Measurements from ENCODE around the gene IQCM.
A peak's percentile ranks its signal among the peaks of the same experiment; 100 is the strongest.

The IQCM gene

GRCh38 chr4:149815743-149816142 lies at the start of gene IQCM:
Gene IQCM (minus strand): TSS chr4:149815843. CDS start chr4:149742691, 73,152 bp downstream.
- DNase-seq (ENCODE audit: low read depth, low spot score) = no peak

DNA sequence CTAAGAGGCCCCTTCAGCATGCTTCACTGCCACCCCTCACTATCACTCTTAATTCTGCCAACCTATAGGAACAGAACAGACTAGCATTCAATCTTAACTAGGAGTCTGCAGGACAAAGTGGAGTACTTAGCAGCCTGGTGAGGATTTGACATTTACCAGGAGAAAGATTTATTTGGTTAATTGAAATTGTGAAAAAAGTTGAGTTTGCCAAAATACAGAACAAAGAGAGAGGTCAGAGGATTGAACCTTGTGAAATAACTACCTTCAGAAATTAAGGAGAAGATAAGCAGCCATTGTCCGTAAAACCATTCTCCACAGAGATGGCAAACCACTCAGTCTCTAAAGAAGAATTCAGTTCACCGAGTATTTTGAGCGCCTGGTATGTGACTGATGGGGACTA lies 41.8 kb upstream of the IQCM start:
- DNase-seq (ENCODE audit: low read depth, low spot score) = no peak

DNA sequence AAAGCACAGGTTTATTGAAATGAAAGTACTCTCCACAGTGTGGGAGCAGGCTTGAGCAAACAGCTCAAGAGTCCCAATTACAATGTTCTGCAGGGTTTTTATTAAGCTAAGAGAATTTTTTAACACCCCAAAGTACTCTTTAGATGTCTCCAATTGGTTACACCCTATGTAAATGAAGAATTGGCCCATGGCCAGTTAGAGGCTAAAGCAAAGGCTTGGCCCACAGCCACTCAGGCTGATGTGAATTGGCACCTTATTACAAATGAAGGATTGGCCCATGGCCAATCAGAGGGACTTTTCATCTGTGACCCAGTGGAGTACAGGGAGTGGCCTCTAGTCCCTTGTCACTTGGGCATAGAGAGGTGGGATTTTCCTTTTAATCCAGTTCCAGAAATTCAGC lies 30.1 kb upstream of the IQCM start:
- no peak for DNase-seq (ENCODE audit: low read depth, low spot score)

GRCh38 chr4:149841686-149842085 lies 26.0 kb upstream of the IQCM start:
- DNase-seq (ENCODE audit: low read depth, low spot score) = peak; percentile 15

- DNase-seq (ENCODE audit: low read depth, low spot score) = no peak
Measured at GRCh38 chr4:149838036-149838435, 22.4 kb upstream of the IQCM start.

- DNase-seq (ENCODE audit: low read depth, low spot score) = no peak
Measured at GRCh38 chr4:149836546-149836945, 20.9 kb upstream of the IQCM start.

- no peak for DNase-seq (ENCODE audit: low read depth, low spot score)
Measured at GRCh38 chr4:149835280-149835679, 19.6 kb upstream of the IQCM start.

- no peak for DNase-seq (ENCODE audit: low read depth, low spot score)
Measured at GRCh38 chr4:149831656-149832208, 16.1 kb upstream of the IQCM start.

- no peak for DNase-seq (ENCODE audit: low read depth, low spot score)
Measured at GRCh38 chr4:149830823-149831222, 15.2 kb upstream of the IQCM start.

- DNase-seq (ENCODE audit: low read depth, low spot score) = no peak
Measured at GRCh38 chr4:149825336-149825735, 9.7 kb upstream of the IQCM start.

DNA sequence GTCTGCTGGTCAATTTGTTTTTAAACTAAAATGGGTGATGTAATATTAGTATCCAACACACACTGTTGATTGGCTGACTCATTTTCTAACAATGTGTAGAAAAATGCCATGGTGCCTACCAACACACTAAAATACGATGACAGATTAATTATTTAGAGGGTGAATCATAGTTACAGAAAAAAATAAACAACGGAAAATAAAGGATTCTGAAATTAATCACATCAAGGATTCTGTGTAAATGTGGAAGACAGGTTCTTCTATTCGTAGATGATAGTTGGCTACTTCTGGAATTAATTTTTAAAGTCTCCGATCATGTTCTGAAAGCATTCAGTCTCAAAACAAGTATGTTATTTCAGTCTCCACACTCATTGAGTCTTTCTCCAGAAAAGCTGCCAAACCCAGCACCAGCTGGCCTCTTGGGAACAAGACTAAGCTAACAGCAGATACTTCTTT lies 8.2 kb upstream of the IQCM start:
- DNase-seq (ENCODE audit: low read depth, low spot score) = no peak

GRCh38 chr4:149801416-149801815 lies 14.2 kb downstream of the IQCM start:
- DNase-seq (ENCODE audit: low read depth, low spot score) = no peak

DNA sequence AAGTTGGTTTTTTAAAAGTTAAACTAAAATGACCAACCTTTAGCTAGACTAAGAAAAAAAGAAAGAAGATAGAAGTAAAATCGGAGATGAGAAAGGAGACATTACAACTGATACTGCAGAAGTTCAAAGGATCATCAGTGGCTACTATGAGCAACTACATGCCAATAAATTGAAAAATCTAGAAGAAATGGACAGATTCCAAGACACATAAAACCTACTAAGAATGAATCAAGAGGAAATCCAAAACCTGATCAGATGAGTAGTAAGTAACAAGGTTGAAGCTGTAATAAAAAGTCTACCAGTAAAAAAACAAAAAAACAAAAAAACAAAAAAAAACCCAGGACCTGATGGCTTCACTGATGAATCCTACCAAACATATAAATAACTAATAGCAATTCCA lies 16.1 kb downstream of the IQCM start:
- no peak for DNase-seq (ENCODE audit: low read depth, low spot score)

GRCh38 chr4:149796381-149796780 lies 19.3 kb downstream of the IQCM start:
- no peak for DNase-seq (ENCODE audit: low read depth, low spot score)

DNA sequence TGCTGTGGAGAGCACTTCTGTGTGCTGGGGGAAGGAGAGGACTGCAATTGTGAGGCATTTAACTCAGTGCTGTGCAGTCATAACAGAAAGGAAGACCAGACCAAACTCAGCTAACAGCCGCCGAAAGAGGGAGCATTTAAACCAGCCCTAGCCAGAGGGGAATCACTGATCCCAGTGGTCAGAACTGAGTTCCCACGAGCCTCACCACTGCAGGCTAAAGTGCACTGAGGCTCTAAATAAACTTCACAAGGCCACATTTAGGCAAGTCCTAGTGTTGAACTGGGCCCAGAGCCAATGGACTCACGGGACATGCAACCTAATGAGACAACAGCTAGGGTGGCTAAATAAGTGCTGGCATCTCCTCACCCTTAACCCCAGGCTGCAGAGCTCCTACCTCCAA lies 20.4 kb downstream of the IQCM start:
- DNase-seq (ENCODE audit: low read depth, low spot score) = no peak

DNA sequence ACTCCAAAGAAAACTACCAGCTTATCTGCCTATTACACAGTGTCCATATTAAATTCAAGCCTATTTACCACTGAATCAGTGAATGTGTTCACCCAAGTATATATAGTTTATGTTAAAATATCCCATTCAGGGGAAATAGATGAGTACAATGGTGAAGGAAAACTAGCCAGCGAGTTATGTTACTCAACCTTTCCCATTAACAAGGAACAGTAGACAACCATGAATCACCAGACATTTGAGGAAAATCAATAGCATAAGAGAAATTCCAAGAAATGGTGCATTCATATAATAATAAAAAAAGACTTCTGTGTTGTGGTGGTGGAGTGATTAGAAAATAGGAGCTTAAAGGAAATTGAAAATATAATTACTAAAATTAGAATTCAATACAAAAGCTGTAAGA lies 21.3 kb downstream of the IQCM start:
- no peak for DNase-seq (ENCODE audit: low read depth, low spot score)

DNA sequence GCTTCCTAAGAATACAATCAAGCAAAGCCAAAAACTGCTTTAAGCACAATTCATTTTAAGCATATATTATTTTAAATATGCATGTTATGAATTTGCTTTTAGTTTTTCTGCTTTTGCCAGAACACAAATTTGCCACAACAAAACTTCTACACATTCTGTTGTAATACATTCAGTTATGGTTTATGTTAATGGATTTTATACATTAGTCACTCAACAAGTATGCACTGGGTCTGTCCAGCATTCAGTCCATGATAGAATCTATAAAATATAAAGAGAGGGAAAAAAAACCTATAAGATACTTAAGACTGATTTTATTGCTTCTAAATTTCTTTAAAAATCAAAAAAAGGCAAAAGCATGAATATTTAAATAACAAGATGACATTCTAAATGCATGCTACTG lies 22.2 kb downstream of the IQCM start:
- DNase-seq (ENCODE audit: low read depth, low spot score) = no peak

- DNase-seq (ENCODE audit: low read depth, low spot score) = no peak
Measured at GRCh38 chr4:149791851-149792250, 23.8 kb downstream of the IQCM start.

GRCh38 chr4:149790172-149790907 lies 25.3 kb downstream of the IQCM start:
- no peak for DNase-seq (ENCODE audit: low read depth, low spot score)

DNA sequence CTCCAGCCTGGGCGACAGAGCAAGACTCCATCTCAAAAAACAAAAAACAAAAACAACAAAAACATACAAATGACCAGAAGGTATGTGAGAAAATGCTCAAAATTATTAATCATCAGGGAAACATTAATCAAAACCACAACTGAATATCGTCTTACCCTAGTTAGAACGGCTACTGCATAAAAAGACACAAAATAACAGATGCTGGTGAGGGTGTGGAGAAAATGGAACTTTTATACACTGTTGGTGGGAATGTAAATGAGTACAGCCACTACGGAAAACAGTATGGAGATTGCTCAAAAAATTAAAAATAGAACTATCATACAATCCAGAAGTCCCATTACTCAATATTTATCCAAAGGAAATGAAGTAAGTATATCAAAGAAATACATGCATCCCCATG lies 27.3 kb downstream of the IQCM start:
- DNase-seq (ENCODE audit: low read depth, low spot score) = no peak

DNA sequence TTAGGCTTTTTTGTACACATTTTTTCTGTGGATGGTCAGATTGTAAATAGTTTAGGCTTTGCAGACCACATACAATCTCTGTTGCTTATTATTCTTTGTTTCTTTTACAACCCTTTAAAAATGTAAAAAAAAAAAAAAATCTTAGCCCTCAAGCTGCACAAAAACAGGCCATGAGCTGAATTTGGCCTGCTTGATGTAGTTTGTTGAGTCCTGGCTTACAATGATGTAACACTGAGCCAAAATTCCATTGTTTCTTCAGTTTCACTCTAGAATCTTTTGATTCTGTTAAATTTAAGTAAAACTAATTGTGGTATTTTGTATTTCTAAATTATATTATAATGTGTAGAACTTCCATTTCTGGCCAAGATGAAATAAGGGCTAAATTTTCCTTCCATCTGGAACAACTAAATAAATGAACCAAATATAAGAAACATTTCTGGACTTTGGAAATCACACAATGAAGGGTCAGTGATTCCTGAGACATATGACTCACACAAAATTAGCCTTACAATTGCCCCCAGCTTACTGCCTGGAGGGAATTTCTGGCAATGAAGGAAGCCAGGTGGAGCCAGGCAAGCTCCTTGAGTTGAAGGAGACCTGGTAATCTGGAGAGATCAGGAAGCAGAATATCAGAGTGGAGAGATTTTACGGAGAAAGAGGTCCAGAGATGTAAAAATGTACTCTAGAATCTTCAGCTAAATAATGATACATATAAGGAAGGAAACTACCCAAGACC lies 29.8 kb downstream of the IQCM start:
- peak; percentile 54 for DNase-seq (ENCODE audit: low read depth, low spot score)

DNA sequence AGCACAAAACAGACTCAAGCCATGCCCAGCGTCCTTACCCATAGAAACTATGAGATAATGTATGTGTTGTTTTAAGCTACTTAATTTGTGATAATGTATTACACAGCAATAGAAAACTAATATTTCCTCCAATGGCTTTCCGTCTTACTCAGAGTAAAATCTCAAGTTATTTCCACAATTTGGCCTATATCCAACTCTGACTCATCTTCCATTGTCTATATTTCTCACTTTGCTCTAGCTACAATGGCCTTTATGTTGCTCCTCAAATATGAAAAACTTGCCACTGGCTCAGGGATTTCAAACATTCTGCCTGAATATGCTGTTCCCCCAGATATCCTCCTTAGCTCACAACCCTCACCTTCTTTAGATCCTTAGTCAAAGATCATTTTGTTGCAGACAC lies 31.6 kb downstream of the IQCM start:
- no peak for DNase-seq (ENCODE audit: low read depth, low spot score)

DNA sequence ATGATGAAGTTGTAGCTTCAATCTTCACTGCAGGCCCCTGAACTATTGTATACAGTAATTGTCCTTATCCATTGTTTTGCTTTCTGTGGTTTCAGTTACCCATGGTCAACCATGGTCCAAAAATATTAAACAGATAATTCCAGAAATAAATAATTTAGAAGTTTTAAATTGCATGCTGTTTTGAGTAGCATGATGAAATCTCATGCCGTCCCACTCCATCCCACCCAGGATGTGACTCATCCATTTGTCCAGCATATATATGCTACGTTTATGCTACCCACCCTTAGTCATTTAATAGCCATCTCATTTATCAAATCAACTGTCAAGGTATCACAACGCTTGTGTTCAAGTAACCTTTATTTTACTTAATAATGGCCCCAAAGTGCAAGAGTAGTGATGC lies 34.5 kb downstream of the IQCM start:
- no peak for DNase-seq (ENCODE audit: low read depth, low spot score)
